Vagina (tissue), 2 donors: ENCODE data around the gene DIPK1B.

Experiments used
- POLR2A ChIP-seq, 2 donors: fragments of 450-650 bp; IDR thresholded peaks; one replicate each; pipeline ENCODE4 v1.6.1; 2017; ENCODE audit warnings: antibody characterized with exemption in 2 of 2, mild to moderate bottlenecking in 2 of 2, moderate library complexity in 2 of 2
- POLR2AphosphoS5 ChIP-seq, 2 donors: sonication (generic); formaldehyde crosslinking; IDR thresholded peaks; one replicate each; pipeline ENCODE4 v1.9.0; 2017; ENCODE audit warnings: antibody characterized with exemption in 2 of 2, mild to moderate bottlenecking in 2 of 2, low read depth in 1 of 2; ENCODE audit not compliant: insufficient read depth in 1 of 2
- TF ChIP-seq, protein P1 (sequence below), 3 experiments: fragments of 450-650 bp in 2 of 3; fragments of 200-600 bp in 1 of 3; sonication (generic) in 1 of 3; IDR thresholded peaks; one replicate each; pipeline ENCODE4 v1.5.1; 2017 to 2019; ENCODE audit warnings: antibody characterized with exemption in 3 of 3, mild to moderate bottlenecking in 2 of 3, moderate library complexity in 2 of 3

DNA sequence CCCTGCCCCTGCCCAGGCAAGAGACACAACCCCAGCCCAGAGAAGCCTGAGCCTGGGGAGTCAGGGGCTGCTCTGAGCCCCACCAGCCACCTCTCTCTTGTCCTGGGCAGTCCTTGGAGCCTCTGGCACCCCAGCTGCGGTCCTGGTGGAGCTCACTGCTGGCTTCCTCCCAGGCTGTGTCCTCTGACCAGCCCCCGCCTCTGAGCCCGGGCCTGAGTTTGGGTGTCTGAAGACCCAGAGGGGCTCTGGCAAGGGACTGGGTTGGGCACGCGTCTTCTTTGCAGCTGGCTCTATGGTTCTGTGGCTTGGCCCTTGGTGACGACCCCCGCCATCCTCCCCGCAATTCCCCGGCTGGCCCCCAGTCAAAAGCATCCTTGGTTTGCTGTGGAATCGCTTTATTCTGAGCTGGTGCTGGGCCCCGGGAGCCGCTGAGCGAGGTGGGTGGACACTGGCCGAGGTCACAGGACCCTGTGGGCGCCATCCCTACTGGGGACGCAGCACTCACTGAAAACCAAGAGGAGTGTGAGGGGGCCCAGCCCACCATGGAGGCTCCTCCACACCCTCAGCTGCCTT is 31.4 kb downstream of the DIPK1B start:
- TF ChIP-seq, protein P1, sequence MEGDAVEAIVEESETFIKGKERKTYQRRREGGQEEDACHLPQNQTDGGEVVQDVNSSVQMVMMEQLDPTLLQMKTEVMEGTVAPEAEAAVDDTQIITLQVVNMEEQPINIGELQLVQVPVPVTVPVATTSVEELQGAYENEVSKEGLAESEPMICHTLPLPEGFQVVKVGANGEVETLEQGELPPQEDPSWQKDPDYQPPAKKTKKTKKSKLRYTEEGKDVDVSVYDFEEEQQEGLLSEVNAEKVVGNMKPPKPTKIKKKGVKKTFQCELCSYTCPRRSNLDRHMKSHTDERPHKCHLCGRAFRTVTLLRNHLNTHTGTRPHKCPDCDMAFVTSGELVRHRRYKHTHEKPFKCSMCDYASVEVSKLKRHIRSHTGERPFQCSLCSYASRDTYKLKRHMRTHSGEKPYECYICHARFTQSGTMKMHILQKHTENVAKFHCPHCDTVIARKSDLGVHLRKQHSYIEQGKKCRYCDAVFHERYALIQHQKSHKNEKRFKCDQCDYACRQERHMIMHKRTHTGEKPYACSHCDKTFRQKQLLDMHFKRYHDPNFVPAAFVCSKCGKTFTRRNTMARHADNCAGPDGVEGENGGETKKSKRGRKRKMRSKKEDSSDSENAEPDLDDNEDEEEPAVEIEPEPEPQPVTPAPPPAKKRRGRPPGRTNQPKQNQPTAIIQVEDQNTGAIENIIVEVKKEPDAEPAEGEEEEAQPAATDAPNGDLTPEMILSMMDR (IDR thresholded peaks at IDR 0.05): no peak
- TF ChIP-seq POLR2AphosphoS5 (IDR thresholded peaks at IDR 0.05; ENCODE audit: insufficient read depth in 1 of 2, low read depth in 1 of 2): no peak
- no peak for TF ChIP-seq POLR2A (IDR thresholded peaks at IDR 0.05)
